Urinary bladder (tissue), 4 donors: Measurements from ENCODE around the gene PRDM2. TPM values are rescaled to one million over a fixed set of nuclear protein-coding genes. Genes with fewer than 3 reads are reported as not detected.

Source experiments
- DNase-seq: peaks from one replicate; pipeline ENCODE4 v3.0.0-alpha.2; 2015; ENCODE audit errors: extremely low spot score
- H3K27ac ChIP-seq: one replicate; pipeline ENCODE4 v1.5.1; 2013; ENCODE audit warnings: low read depth, mild to moderate bottlenecking, moderate library complexity
- H3K36me3 ChIP-seq: one replicate; pipeline ENCODE4 v1.6.1; 2013; ENCODE audit warnings: mild to moderate bottlenecking, moderate library complexity; ENCODE audit not compliant: insufficient read depth
- H3K4me1 ChIP-seq: one replicate; pipeline ENCODE4 v1.6.1; 2013; ENCODE audit warnings: mild to moderate bottlenecking, moderate library complexity; ENCODE audit not compliant: insufficient read depth
- H3K4me3 ChIP-seq: one replicate; pipeline ENCODE4 v1.5.1; 2013; ENCODE audit warnings: low read depth, low read length
- WGBS: extraction: QIAGEN DNeasy Blood & Tissue Kit; methylation state at CpG from one replicate; pipeline ENCODE4 v1.1.7; 2013; 5-methylcytosine and 5-hydroxymethylcytosine counted together
- polyA plus RNA-seq: library from polyadenylated mRNA; stranded (reverse); fragments of 200-250 nt; gene quantifications from one replicate; pipeline ENCODE4 v1.2.3, GENCODE V29; 2013
- total RNA-seq: library from RNA; depleted of rRNA; stranded (reverse); fragments of >200 nt; gene quantifications from one replicate; pipeline ENCODE4 v1.2.3, GENCODE V29; 2014
- donor health status: healthy with polysubstance abuse.
- donor health status: healthy.

The PRDM2 gene
- total and polyA plus RNA-seq, 2 donors = 31.3 to 34.2 TPM

DNA sequence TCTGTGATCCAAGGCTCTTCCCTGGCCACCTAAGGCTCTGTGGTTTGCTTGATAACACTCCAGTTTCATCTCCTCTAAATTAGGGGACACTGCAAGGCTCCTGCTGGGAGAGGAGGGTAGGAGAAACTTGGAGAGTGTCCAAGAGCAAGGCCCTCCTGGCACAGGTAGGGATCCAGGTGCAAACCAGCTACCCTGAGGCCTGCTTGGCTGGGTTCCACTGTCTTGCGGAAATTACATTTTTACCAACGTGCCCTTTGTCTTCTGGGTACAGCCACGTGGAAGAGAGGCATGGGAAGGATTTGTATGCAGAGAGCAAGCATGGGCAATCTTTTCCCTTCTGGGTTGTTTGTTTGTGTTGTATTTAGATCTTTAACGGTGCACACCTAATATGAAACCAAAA, 132.5 kb downstream of the PRDM2 start:
- Histone ChIP-seq H3K4me1 (no peaks in the 10 kb centered on the region), H3K27ac (no peak overlapping the region), H3K36me3 (no peaks in the 10 kb centered on the region), H3K4me3 (no peak overlapping the region)
- DNase-seq = no peak
- 64% methylated on average over 4 of the region's 4 CpGs for WGBS

DNA sequence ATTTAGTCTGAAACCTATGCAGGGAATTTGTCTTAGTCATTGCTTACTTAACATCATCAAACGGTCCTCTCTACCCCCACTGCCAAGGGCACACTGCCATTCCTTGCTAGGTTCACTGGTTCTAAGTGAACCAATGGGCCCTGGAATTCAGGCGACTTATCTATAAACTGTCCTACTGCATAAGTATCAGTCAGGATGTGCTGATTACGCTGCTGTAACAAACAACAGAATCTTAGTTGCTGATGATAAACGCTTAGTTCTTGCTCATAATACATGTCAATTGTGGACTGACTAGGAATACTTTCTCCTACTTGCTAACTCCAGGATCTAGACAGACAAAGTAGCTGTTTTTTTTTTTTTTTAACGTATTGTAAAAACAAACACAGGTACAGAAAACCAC, 136.1 kb downstream of the PRDM2 start:
- H3K4me1 ChIP-seq = no peaks in the 10 kb centered on the region
- no peak overlapping the region for H3K4me3 ChIP-seq
- H3K36me3 ChIP-seq = no peaks in the 10 kb centered on the region
- no peak for DNase-seq
- no peak overlapping the region for H3K27ac ChIP-seq
- 84% methylated on average over 5 of the region's 5 CpGs for WGBS

- H3K36me3 ChIP-seq = no peaks in the 10 kb centered on the region
- no peaks in the 10 kb centered on the region for H3K4me1 ChIP-seq
- WGBS = 90% methylated on average over 1 of the region's 1 CpG
- H3K4me3 ChIP-seq = no peak overlapping the region
- no peak for DNase-seq
- no peak overlapping the region for H3K27ac ChIP-seq
Measured at GRCh38 chr1:13836631-13837030, 136.6 kb downstream of the PRDM2 start.

DNA sequence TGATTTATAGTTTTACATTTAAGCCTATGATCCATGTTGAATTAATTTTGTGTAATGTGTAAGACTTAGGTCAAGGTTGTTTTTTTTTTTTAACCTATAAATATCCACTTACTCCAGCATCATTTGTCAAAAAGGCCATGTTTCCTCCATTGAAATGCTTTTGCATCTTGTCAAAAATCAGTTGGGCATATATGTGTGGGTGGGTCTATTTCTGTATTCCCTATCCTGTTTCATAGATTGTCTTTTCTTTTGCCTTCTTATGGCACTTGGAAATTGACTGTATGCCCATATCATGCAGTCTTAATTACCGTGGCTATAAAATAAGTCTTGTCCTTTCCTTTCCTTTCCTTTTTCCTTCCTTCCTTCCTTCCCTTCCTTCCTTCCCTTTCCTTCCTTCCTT, 138.2 kb downstream of the PRDM2 start:
- WGBS = 94% methylated on average over 1 of the region's 1 CpG
- no peak for DNase-seq
- Histone ChIP-seq H3K36me3 (no peaks in the 10 kb centered on the region), H3K27ac (no peak overlapping the region), H3K4me1 (no peaks in the 10 kb centered on the region), H3K4me3 (no peak overlapping the region)

DNA sequence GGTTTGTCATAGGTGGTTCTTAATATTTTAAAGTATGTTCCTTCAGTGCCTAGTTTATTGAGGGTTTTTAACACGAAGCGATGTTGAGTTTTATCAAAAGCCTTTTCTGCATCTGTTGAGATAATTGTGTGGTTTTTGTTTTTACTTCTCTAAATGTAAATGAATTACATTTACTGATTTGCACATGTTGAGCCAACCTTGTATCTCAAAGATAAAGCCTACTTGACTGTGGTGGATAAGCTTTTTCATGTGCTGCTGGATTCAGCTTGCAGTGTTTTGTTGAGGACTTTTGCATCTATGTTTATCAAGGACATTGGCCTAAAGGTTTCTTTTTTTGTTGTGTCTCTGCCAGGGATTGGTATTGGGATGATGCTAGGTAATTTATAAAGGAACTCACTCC, 142.5 kb downstream of the PRDM2 start:
- Histone ChIP-seq H3K4me3 (no peak overlapping the region), H3K4me1 (no peaks in the 10 kb centered on the region), H3K36me3 (no peaks in the 10 kb centered on the region), H3K27ac (no peak overlapping the region)
- 78% methylated on average over 2 of the region's 2 CpGs for WGBS
- no peak for DNase-seq

- 83% methylated on average over 2 of the region's 2 CpGs for WGBS
- no peaks in the 10 kb centered on the region for H3K4me1 ChIP-seq
- H3K4me3 ChIP-seq = no peak overlapping the region
- H3K27ac ChIP-seq = no peak overlapping the region
- no peak for DNase-seq
- no peaks in the 10 kb centered on the region for H3K36me3 ChIP-seq
Measured at GRCh38 chr1:13851726-13852125, 151.7 kb downstream of the PRDM2 start.

GRCh38 chr1:13855554-13855953, 155.6 kb downstream of the PRDM2 start:
- no peak for DNase-seq
- 75% methylated on average over 1 of the region's 1 CpG for WGBS
- Histone ChIP-seq H3K4me3 (no peak overlapping the region), H3K36me3 (no peaks in the 10 kb centered on the region), H3K27ac (no peak overlapping the region), H3K4me1 (no peaks in the 10 kb centered on the region)

DNA sequence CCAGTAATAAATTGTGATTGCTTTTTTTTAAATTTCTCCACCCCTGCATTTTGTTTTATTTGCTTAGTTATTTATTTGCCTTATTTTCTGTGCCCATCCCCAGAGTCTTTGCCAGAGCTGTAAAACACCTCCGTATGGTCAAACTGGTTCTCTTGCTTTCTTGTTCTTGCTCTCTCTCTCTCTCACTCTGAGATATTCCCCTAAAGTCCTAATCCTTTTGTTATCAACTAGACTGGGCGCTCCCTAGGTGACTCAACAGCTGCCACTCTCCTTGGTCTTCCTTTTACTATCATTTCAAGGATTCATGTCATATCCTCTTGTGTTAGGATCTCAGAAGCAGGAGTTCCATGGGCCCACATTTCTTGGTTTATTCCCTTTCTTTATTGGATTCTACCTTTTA, 160.0 kb downstream of the PRDM2 start:
- 54% methylated on average over 2 of the region's 2 CpGs for WGBS
- Histone ChIP-seq H3K4me1 (no peaks in the 10 kb centered on the region), H3K4me3 (no peak overlapping the region), H3K27ac (no peak overlapping the region), H3K36me3 (no peaks in the 10 kb centered on the region)
- DNase-seq = no peak

DNA sequence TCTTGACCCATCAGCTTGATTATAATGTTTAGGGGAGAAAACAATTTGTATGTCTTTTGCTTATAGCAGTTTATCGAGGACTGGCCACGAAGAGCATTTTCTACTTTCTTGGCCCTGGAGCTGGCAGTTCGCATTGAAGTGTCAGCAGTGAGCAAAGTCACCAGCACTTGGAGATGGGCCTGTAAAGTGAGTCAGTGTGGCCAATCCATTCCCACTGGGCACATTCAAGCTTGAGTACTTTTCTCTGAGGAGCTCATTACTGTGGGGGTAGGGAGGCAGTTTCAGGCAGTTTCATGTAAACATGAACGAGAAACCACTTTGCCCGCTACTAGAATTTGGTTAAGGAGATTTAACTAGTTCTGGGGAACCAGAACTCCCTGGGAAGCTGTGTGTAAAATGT, 164.8 kb downstream of the PRDM2 start:
- Histone ChIP-seq H3K36me3 (no peaks in the 10 kb centered on the region), H3K27ac (no peak overlapping the region), H3K4me3 (no peak overlapping the region), H3K4me1 (no peaks in the 10 kb centered on the region)
- DNase-seq = no peak
- 80% methylated on average over 5 of the region's 5 CpGs for WGBS

GRCh38 chr1:13865851-13866250, 165.9 kb downstream of the PRDM2 start:
- DNase-seq = no peak
- H3K36me3 ChIP-seq = no peaks in the 10 kb centered on the region
- H3K27ac ChIP-seq = no peak overlapping the region
- H3K4me3 ChIP-seq = no peak overlapping the region
- H3K4me1 ChIP-seq = no peaks in the 10 kb centered on the region
- 55% methylated on average over 3 of the region's 3 CpGs for WGBS

DNA sequence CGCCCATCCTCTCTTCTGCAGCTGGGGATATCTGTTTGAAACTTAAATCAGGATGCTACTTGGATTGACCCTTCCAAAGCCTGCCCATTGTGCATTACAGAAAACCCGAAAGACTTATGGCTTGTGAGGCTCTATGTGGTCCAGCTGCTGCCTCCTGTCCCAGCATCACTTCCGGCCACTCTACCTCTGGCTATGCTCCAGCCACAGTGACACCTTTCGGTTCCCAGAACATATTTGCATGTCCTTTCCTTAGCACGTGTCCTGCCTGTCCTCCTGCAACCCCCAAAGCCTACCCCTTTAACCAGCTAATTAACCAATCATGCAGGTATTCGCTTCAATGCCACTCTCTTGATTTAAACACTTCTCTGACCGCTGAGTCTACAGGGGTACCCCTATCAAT, 167.6 kb downstream of the PRDM2 start:
- no peak overlapping the region for H3K4me3 ChIP-seq
- no peak overlapping the region for H3K27ac ChIP-seq
- DNase-seq = no peak
- no peaks in the 10 kb centered on the region for H3K4me1 ChIP-seq
- H3K36me3 ChIP-seq = no peaks in the 10 kb centered on the region
- 79% methylated on average over 7 of the region's 7 CpGs for WGBS

DNA sequence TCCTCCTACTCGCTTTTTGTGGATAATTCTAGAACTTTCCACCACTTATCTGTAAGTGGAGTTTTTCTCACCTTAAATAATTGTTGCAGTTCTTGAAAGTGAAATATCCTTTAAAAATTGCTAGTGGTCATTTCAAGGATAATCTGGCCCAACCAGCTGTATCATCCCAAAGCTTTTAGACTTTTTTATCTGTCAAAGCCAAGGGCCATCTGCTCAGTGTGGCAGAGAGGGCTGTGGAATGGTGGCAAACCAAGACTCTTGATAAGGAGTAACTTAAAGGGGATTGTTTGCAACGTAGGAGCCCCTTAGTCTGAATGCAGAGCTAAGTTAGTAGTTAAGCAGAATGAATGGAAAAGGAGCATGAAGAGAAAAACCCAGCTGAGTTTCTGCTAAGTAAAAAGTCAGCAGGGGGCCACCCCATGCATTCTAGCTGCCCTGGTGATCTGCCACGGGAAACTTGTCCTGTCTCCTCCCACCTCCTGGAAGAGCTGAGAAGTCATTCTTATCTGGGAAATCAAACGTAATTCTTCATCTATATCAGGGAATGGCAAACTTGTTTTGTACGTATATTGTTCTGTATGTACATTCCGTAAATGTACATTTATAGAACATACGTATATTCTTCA, 169.3 kb downstream of the PRDM2 start:
- H3K4me3 ChIP-seq = no peak overlapping the region
- H3K4me1 ChIP-seq = no peaks in the 10 kb centered on the region
- no peak overlapping the region for H3K27ac ChIP-seq
- WGBS = 46% methylated on average over 7 of the region's 7 CpGs
- no peak for DNase-seq
- no peaks in the 10 kb centered on the region for H3K36me3 ChIP-seq

DNA sequence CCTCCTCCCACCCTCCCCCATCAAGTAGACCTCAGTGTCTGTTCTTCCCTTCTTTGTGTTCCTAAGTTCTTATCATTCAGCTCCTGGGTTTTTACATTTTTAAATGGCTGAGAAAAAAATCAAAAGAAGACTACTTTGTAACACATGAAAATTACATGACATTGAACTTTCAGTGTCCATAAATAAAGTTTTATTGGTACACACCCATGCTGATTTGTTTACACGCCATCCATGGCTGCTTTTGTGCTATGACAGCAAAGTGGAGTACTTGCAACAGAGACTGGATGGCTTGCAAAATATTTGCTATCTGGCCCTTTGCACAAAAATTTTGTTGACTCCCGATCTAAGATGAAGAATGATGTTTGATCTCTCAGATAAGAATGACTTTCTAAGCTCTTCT, 171.4 kb downstream of the PRDM2 start:
- H3K27ac ChIP-seq = no peak overlapping the region
- DNase-seq = no peak
- H3K36me3 ChIP-seq = no peaks in the 10 kb centered on the region
- H3K4me1 ChIP-seq = no peaks in the 10 kb centered on the region
- WGBS = 69% methylated on average over 2 of the region's 2 CpGs
- H3K4me3 ChIP-seq = no peak overlapping the region

- no peak overlapping the region for H3K4me3 ChIP-seq
- DNase-seq = no peak
- no peaks in the 10 kb centered on the region for H3K4me1 ChIP-seq
- H3K36me3 ChIP-seq = no peaks in the 10 kb centered on the region
- H3K27ac ChIP-seq = no peak overlapping the region
- WGBS = 83% methylated on average over 3 of the region's 3 CpGs
Measured at GRCh38 chr1:13871886-13872285, 171.9 kb downstream of the PRDM2 start.

GRCh38 chr1:13873032-13873431, 173.0 kb downstream of the PRDM2 start:
- 40% methylated on average over 6 of the region's 6 CpGs for WGBS
- DNase-seq = no peak
- H3K4me1 ChIP-seq = no peaks in the 10 kb centered on the region
- no peak overlapping the region for H3K4me3 ChIP-seq
- no peak overlapping the region for H3K27ac ChIP-seq
- no peaks in the 10 kb centered on the region for H3K36me3 ChIP-seq
